GM13977 (cell line): ENCODE measurements around the gene GABBR2.

Experiments
- DNase-seq: peaks from one replicate; pipeline ENCODE4 v3.0.0; 2012; ENCODE audit warnings: low spot score
- CTCF ChIP-seq: IDR thresholded peaks from 2 replicates; pipeline ENCODE4 v1.5.1; 2012; ENCODE audit warnings: mild to moderate bottlenecking, control low read depth; ENCODE audit not compliant: insufficient read depth; ENCODE audit errors: extremely low read depth, missing control alignments
- in situ Hi-C: fragments of 300-500 bp; cut with MboI; formaldehyde crosslinking; loops from one replicate; pipeline ENCODE4 v1.12.0; 2022; ENCODE audit warnings: low sequenced_read_pairs, low pct_unique_long_range_greater_than_20kb, mixed read lengths, inconsistent platforms; ENCODE audit not compliant: unreplicated experiment

The GABBR2 gene

GRCh38 chr9:98700801-98701200 lies 7.9 kb downstream of the GABBR2 start:
- in situ Hi-C loops = no loop called here
- no peak for DNase-seq
- no peak for TF ChIP-seq CTCF

GRCh38 chr9:98698856-98699255 lies 9.9 kb downstream of the GABBR2 start:
- DNase-seq = no peak
- TF ChIP-seq CTCF = no peak
- in situ Hi-C loops = no loop called here

GRCh38 chr9:98694943-98695342 lies 13.8 kb downstream of the GABBR2 start:
- no peak for DNase-seq
- no peak for TF ChIP-seq CTCF
- in situ Hi-C loops = no loop called here

GRCh38 chr9:98692392-98692791 lies 16.3 kb downstream of the GABBR2 start:
- TF ChIP-seq CTCF = no peak
- DNase-seq = no peak
- in situ Hi-C loops = no loop called here

- no peak for TF ChIP-seq CTCF
- DNase-seq = no peak
- in situ Hi-C loops = no loop called here
Observed at GRCh38 chr9:98691890-98692289, 16.8 kb downstream of the GABBR2 start.

GRCh38 chr9:98690686-98691085 lies 18.0 kb downstream of the GABBR2 start:
- TF ChIP-seq CTCF = no peak
- no peak for DNase-seq
- in situ Hi-C loops = no loop called here
